HepG2 (cell line): ENCODE data around the gene RETN. TPM values are rescaled to one million over a fixed set of nuclear protein-coding genes. Genes with fewer than 3 reads are reported as not detected.

ENCODE experiments used
- ASH2L ChIP-seq: fragments of 300-600, 200-600 bp; sonication (generic); IDR thresholded peaks from 2 replicates; pipeline ENCODE4 v1.7.0; 2017; ENCODE audit warnings: low read depth, mild to moderate bottlenecking, moderate library complexity, mixed read lengths, low read length; ENCODE audit not compliant: insufficient read length
- BCL6 ChIP-seq: IDR thresholded peaks from 2 replicates; pipeline ENCODE4 v1.6.1; 2016; ENCODE audit warnings: missing genetic modification reagents, missing compliant biosample characterization
- ELF3 ChIP-seq: IDR thresholded peaks from 2 replicates; pipeline ENCODE4 v1.6.1; 2016; ENCODE audit warnings: missing genetic modification reagents, missing compliant biosample characterization
- ELK4 ChIP-seq: sonication (generic); formaldehyde crosslinking; IDR thresholded peaks from 2 replicates; pipeline ENCODE4 v1.9.0; 2021; ENCODE audit warnings: missing genetic modification reagents, borderline replicate concordance
- ERF ChIP-seq: IDR thresholded peaks from 2 replicates; pipeline ENCODE4 v1.6.1; 2018; ENCODE audit warnings: missing biosample characterization, missing genetic modification reagents
- KDM5A ChIP-seq: fragments of 200-600 bp; sonication (generic); IDR thresholded peaks from 2 replicates; pipeline ENCODE4 v1.7.0; 2018; ENCODE audit warnings: antibody characterized with exemption, mild to moderate bottlenecking, low read length, borderline replicate concordance
- KMT2A ChIP-seq: sonication (generic); formaldehyde crosslinking; IDR thresholded peaks from 2 replicates; pipeline ENCODE4 v1.4.0; 2020; ENCODE audit warnings: missing genetic modification reagents
- MED1 ChIP-seq: sonication (generic); formaldehyde crosslinking; IDR thresholded peaks from 2 replicates; pipeline ENCODE4 v1.4.0; 2020; ENCODE audit warnings: missing genetic modification reagents
- NFYB ChIP-seq: sonication (generic); formaldehyde crosslinking; IDR thresholded peaks from 2 replicates; pipeline ENCODE4 v1.4.0; 2020; ENCODE audit warnings: missing genetic modification reagents
- SNAI1 ChIP-seq: sonication (generic); formaldehyde crosslinking; IDR thresholded peaks from 2 replicates; pipeline ENCODE4 v1.5.0; 2020; ENCODE audit warnings: mild to moderate bottlenecking, missing genetic modification reagents, borderline replicate concordance
- TOPORS ChIP-seq: sonication (generic); formaldehyde crosslinking; IDR thresholded peaks from 2 replicates; pipeline ENCODE4 v1.8.0; 2023; ENCODE audit warnings: mild to moderate bottlenecking, missing genetic modification reagents
- ZNF264 ChIP-seq: sonication (generic); formaldehyde crosslinking; IDR thresholded peaks from 2 replicates; pipeline ENCODE4 v1.4.0; 2020; ENCODE audit warnings: missing genetic modification reagents
- ZNF30 ChIP-seq: sonication (generic); formaldehyde crosslinking; IDR thresholded peaks from 2 replicates; pipeline ENCODE4 v1.5.0; 2020; ENCODE audit warnings: mild to moderate bottlenecking, missing genetic modification reagents
- ZNF609 ChIP-seq: sonication (generic); formaldehyde crosslinking; IDR thresholded peaks from 2 replicates; pipeline ENCODE4 v1.4.0; 2020; ENCODE audit warnings: mild to moderate bottlenecking, missing genetic modification reagents, borderline replicate concordance
- ZNF678 ChIP-seq: sonication (generic); formaldehyde crosslinking; IDR thresholded peaks from 2 replicates; pipeline ENCODE4 v1.4.0; 2020; ENCODE audit warnings: mild to moderate bottlenecking, missing genetic modification reagents
- ZNF770 ChIP-seq: sonication (generic); formaldehyde crosslinking; IDR thresholded peaks from 2 replicates; pipeline ENCODE4 v1.5.0; 2020; ENCODE audit warnings: mild to moderate bottlenecking, missing genetic modification reagents
- polyA plus RNA-seq, 8 experiments: library from polyadenylated mRNA; depleted of rRNA in 3 of 8; stranded (reverse) in 7 of 8; unstranded in 1 of 8; fragments of >200 nt; fragmentation: Illumina TruSeq in 4 of 8; extraction: Trizol in 4 of 8; gene quantifications; 2 replicates each; pipeline versions ENCODE4 v1.2.1 to v1.2.3, GENCODE V29; 2011 to 2016; ENCODE audit warnings: low read depth in 4 of 8, missing spikeins in 1 of 8, mixed read lengths in 1 of 8; ENCODE audit not compliant: insufficient read depth in 1 of 8
- total RNA-seq, 5 experiments: library from RNA; depleted of rRNA; stranded (reverse); fragments of >200 nt; fragmentation: Illumina TruSeq; extraction: Trizol; gene quantifications; 2 replicates each; pipeline ENCODE4 v1.2.3, GENCODE V29; 2016; ENCODE audit warnings: low read depth in 1 of 5
- TF ChIP-seq, protein P1 (sequence below): sonication (generic); formaldehyde crosslinking; IDR thresholded peaks from 2 replicates; pipeline ENCODE4 v1.4.0; 2020; ENCODE audit warnings: mild to moderate bottlenecking, missing genetic modification reagents
- TF ChIP-seq, protein P2 (sequence below): sonication (generic); formaldehyde crosslinking; IDR thresholded peaks from 2 replicates; pipeline ENCODE4 v1.8.0; 2022; ENCODE audit warnings: mild to moderate bottlenecking, missing genetic modification reagents
- TF ChIP-seq, protein P3 (sequence below): sonication (generic); IDR thresholded peaks from 2 replicates; pipeline ENCODE4 v1.6.1; 2016; ENCODE audit warnings: low read depth, borderline replicate concordance

The RETN gene
- total and polyA plus RNA-seq, 2 of the 13 experiments (the other 11 are each of a cell fraction or from before 2014, with no cell fraction given) = not detected

DNA sequence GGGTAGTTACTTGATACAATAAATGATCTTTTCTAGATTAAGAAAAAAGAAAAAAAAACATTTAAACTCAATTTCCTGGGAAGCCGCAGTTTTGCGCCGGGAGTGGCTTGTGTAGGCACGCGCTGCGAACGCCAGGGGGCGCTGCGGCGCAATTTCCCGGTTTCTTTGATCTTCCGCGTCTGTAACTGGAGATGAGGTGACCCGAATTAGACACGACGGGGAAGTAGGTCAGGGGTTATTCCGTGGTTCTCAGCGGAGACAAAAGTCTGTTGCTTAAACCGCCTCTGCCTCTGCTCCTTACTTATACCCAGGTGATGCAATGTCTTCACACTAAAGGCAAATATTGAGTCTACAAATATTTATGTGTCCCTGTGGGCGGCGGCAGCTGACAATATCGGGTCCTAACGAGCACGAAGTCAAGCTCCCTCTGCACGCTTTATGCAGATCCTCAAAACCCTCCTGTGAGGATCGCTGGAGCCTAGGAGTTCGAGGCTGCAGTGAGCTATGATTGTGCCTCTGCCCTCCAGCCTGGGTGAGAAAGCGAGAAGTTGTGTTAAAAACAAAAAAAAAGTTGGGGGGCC lies 16.7 kb upstream of the RETN start (continued):
- TF ChIP-seq, protein P1, sequence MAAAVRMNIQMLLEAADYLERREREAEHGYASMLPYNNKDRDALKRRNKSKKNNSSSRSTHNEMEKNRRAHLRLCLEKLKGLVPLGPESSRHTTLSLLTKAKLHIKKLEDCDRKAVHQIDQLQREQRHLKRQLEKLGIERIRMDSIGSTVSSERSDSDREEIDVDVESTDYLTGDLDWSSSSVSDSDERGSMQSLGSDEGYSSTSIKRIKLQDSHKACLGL (CRISPR knock-in tag) = no peak
- peak; percentile 74 for TF ChIP-seq ERF (CRISPR knock-in tag)
- peak; percentile 70 for TF ChIP-seq ASH2L
- no peak for TF ChIP-seq NFYB (CRISPR knock-in tag)
- no peak for TF ChIP-seq TOPORS
- no peak; the same call in 1 of the 2 replicates for TF ChIP-seq KMT2A
- no peak for TF ChIP-seq ELK4 (CRISPR knock-in tag)
- no peak for TF ChIP-seq ZNF678 (CRISPR knock-in tag)
- TF ChIP-seq, protein P2, sequence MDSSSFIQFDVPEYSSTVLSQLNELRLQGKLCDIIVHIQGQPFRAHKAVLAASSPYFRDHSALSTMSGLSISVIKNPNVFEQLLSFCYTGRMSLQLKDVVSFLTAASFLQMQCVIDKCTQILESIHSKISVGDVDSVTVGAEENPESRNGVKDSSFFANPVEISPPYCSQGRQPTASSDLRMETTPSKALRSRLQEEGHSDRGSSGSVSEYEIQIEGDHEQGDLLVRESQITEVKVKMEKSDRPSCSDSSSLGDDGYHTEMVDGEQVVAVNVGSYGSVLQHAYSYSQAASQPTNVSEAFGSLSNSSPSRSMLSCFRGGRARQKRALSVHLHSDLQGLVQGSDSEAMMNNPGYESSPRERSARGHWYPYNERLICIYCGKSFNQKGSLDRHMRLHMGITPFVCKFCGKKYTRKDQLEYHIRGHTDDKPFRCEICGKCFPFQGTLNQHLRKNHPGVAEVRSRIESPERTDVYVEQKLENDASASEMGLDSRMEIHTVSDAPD (CRISPR knock-in tag) = no peak
- TF ChIP-seq SNAI1 (CRISPR knock-in tag) = no peak
- TF ChIP-seq ZNF30 (CRISPR knock-in tag) = no peak
- TF ChIP-seq, protein P3, sequence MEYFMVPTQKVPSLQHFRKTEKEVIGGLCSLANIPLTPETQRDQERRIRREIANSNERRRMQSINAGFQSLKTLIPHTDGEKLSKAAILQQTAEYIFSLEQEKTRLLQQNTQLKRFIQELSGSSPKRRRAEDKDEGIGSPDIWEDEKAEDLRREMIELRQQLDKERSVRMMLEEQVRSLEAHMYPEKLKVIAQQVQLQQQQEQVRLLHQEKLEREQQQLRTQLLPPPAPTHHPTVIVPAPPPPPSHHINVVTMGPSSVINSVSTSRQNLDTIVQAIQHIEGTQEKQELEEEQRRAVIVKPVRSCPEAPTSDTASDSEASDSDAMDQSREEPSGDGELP = peak; percentile 72; the same call in 1 of the 2 replicates
- TF ChIP-seq ELF3 = peak; percentile 92
- TF ChIP-seq MED1 (CRISPR knock-in tag) = peak; percentile 78
- no peak; the same call in 1 of the 2 replicates for TF ChIP-seq ZNF770 (CRISPR knock-in tag)
- TF ChIP-seq ZNF264 (CRISPR knock-in tag) = no peak; the same call in 1 of the 2 replicates
- TF ChIP-seq ZNF609 = peak; percentile 92
- TF ChIP-seq KDM5A = no peak
- TF ChIP-seq BCL6 (CRISPR knock-in tag) = peak; percentile 96; the same call in 1 of the 2 replicates
